ENCODE data around the gene WDR76. TPM values are rescaled to one million over a fixed set of nuclear protein-coding genes. Genes with fewer than 3 reads are reported as not detected.

WDR76 gene
- total RNA-seq, 4 donors from 2014 or later: 1.6 to 6.6 (median 4.8) TPM

DNA sequence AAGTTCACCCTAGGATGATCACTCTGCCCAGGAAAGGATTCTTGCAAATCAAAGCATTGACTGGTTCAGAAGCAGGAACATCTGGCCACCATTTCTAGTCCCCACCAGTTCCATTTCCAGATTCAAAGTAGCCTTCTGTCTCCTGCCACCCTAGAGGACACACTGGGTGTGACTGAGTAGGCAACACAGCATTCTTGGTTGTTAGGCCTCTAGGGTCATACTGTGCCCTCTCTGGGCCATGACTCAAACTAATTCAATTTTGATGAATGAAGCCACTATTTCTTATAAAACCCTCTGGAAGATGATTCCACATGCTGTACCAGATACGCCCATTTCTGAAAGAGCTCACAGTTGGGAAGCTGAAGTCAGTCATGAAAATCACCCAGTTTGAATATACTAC, 69.7 kb downstream of the WDR76 start:
- DNase-seq: no peak
- H3K4me1 ChIP-seq: no peaks in the 10 kb centered on the region
- no peaks in the 10 kb centered on the region for H3K27me3 ChIP-seq
- TF ChIP-seq POLR2A (IDR thresholded peaks at IDR 0.05): no peak
- TF ChIP-seq, protein P1, sequence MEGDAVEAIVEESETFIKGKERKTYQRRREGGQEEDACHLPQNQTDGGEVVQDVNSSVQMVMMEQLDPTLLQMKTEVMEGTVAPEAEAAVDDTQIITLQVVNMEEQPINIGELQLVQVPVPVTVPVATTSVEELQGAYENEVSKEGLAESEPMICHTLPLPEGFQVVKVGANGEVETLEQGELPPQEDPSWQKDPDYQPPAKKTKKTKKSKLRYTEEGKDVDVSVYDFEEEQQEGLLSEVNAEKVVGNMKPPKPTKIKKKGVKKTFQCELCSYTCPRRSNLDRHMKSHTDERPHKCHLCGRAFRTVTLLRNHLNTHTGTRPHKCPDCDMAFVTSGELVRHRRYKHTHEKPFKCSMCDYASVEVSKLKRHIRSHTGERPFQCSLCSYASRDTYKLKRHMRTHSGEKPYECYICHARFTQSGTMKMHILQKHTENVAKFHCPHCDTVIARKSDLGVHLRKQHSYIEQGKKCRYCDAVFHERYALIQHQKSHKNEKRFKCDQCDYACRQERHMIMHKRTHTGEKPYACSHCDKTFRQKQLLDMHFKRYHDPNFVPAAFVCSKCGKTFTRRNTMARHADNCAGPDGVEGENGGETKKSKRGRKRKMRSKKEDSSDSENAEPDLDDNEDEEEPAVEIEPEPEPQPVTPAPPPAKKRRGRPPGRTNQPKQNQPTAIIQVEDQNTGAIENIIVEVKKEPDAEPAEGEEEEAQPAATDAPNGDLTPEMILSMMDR (IDR thresholded peaks at IDR 0.05): no peak
- H3K4me3 ChIP-seq (replicated peaks in 1 of 3): no peak overlapping the region
- H3K27ac ChIP-seq: no peak overlapping the region
- H3K36me3 ChIP-seq: no peaks in the 10 kb centered on the region
- WGBS, 2 donors: 96 to 100% methylated on average over 1 of the region's 1 CpG
- intact Hi-C loops (cut with DNase I): no loop called here
- no peaks in the 10 kb centered on the region for H3K9me3 ChIP-seq

DNA sequence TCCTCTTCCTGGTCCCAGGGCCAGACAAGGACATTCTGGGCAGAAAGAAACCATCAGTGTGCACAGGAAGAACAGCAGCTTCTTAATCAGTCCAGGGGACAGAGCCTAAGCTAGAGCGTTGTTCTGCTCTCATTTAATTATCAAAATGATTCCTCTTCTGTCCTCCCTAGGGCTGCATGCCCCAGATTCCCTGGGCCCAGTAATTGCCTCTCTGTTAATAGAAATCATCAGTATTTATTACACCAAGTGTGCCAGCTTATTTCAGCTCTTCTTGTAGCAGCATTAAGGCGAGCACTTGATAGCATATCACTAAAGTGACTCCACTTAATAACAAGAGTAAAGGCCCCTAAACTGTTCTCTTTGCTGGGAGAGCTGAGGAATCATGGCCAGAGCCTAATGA, 72.1 kb downstream of the WDR76 start:
- no peak for DNase-seq
- 92 to 94% methylated on average over 2 of the region's 2 CpGs for WGBS, 2 donors
- no peaks in the 10 kb centered on the region for H3K9me3 ChIP-seq
- no peak overlapping the region for H3K4me3 ChIP-seq (replicated peaks in 1 of 3)
- intact Hi-C loops (cut with DNase I): no loop called here
- no peaks in the 10 kb centered on the region for H3K36me3 ChIP-seq
- H3K27ac ChIP-seq: no peak overlapping the region
- TF ChIP-seq, protein P1 (IDR thresholded peaks at IDR 0.05): no peak
- no peak for TF ChIP-seq POLR2A (IDR thresholded peaks at IDR 0.05)
- peaks cover 1 to 2% of the 10 kb centered on the region in 2 donors for H3K4me1 ChIP-seq
- H3K27me3 ChIP-seq: no peaks in the 10 kb centered on the region

DNA sequence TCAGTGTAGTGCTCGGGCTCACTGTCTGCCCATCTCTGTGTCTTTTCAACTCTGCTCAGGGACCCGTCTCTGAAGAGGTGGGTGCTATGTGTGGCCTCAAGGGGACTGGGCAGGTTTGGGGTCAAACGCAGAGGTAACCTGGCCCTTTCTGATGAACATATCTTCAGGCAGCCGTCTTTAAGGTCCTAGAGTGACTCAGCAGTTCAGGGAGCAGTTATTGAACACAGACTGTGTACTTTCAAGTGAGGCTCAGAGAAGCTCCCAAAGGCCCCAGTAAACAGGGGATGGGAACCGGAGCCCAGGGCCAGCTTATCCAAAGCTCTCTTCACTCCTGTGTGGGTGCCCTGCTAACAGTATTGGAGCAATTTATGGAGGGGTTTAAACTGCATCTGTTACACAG, 73.1 kb downstream of the WDR76 start:
- Histone ChIP-seq H3K4me3 (replicated peaks in 1 of 3) (no peak overlapping the region), H3K27me3 (no peaks in the 10 kb centered on the region), H3K9me3 (no peaks in the 10 kb centered on the region), H3K4me1 (peaks cover 3 to 5% of the 10 kb centered on the region in 2 donors), H3K27ac (no peak overlapping the region), H3K36me3 (no peaks in the 10 kb centered on the region)
- intact Hi-C loops (cut with DNase I): loop anchor here (5.0 kb wide), 1 partner anchor 322 kb away; no protein-coding TSS in a partner anchor
- no peak for DNase-seq
- TF ChIP-seq, protein P1 (IDR thresholded peaks at IDR 0.05): no peak
- 90 to 91% methylated on average over 5 of the region's 5 CpGs for WGBS, 2 donors

DNA sequence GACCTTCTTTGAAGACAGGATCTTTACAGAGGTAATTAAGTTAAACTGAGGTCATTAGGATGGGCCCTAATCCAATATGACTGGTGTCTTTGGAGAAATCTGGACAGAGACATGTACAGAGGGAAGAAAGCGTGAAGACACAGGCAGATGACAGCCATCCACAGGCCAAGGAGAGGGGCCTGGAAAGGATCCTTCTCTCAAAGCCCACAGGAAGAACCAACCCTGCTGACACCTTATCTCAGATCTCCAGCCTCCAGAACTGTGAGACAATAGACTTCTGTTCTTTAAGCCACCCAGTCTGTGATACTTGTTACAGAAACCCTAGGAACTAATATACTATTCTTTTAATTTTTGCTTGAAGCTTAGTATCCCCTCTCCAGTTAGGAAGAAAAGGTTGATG, 74.2 kb downstream of the WDR76 start:
- no peak for DNase-seq
- 95 to 97% methylated on average over 1 of the region's 1 CpG for WGBS, 2 donors
- H3K4me3 ChIP-seq (replicated peaks in 1 of 3): no peak overlapping the region
- no peaks in the 10 kb centered on the region for H3K27me3 ChIP-seq
- no peak overlapping the region for H3K27ac ChIP-seq
- TF ChIP-seq, protein P1 (IDR thresholded peaks at IDR 0.05): no peak
- no peak for TF ChIP-seq POLR2A (IDR thresholded peaks at IDR 0.05)
- no peaks in the 10 kb centered on the region for H3K9me3 ChIP-seq
- H3K36me3 ChIP-seq: no peaks in the 10 kb centered on the region
- intact Hi-C loops (cut with DNase I): loop anchor here (5.0 kb wide), 1 partner anchor 321 kb away; no protein-coding TSS in a partner anchor
- peaks cover 3 to 5% of the 10 kb centered on the region in 2 donors for H3K4me1 ChIP-seq

DNA sequence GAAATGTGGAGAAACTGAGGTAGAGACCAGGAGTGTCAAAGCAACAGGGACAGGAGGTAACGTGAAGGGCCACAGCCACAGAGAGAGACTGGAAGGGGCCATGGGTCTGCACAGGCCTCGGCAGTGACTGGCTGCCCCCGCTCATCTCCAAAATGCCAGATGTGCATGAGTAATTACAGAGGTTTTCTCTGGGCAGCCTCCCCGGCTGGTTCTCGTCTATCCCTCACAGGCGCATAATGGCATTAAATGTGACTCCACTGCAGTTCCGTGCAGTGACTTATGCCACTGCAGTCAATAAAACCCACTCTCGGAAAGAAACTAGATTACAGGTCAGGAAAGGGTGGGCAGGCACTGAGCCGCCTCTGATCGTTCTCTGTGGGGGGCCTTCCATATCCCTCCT, 74.7 kb downstream of the WDR76 start:
- H3K4me3 ChIP-seq (replicated peaks in 1 of 3): no peak overlapping the region
- intact Hi-C loops (cut with DNase I): loop anchor here (5.0 kb wide), 1 partner anchor 321 kb away; no protein-coding TSS in a partner anchor
- H3K4me1 ChIP-seq: peaks cover 5 to 7% of the 10 kb centered on the region in 2 donors
- H3K27ac ChIP-seq: no peak overlapping the region
- no peaks in the 10 kb centered on the region for H3K9me3 ChIP-seq
- TF ChIP-seq, protein P1 (IDR thresholded peaks at IDR 0.05): no peak
- no peak for TF ChIP-seq POLR2A (IDR thresholded peaks at IDR 0.05)
- H3K27me3 ChIP-seq: no peaks in the 10 kb centered on the region
- 91 to 93% methylated on average over 10 of the region's 10 CpGs for WGBS, 2 donors
- no peak for DNase-seq
- H3K36me3 ChIP-seq: no peaks in the 10 kb centered on the region

Data from thyroid gland (tissue), 4 donors.